HG03469 (cell line): Measurements from ENCODE around the gene ZCCHC14.

Source experiments
- ATAC-seq: cut with Tn5 transposase; IDR thresholded peaks from one replicate; pipeline ENCODE4 v1.9.1; 2021; ENCODE audit warnings: mild to moderate bottlenecking, moderate library complexity, moderate number of reproducible peaks; ENCODE audit not compliant: unreplicated experiment

The ZCCHC14 gene

GRCh38 chr16:87435372-87436224, 57.2 kb downstream of the ZCCHC14 start:
- ATAC-seq: no peak

GRCh38 chr16:87434146-87434667, 58.6 kb downstream of the ZCCHC14 start:
- no peak for ATAC-seq

- ATAC-seq: no peak
Observed at GRCh38 chr16:87432330-87432915, 60.4 kb downstream of the ZCCHC14 start.

- no peak for ATAC-seq
Observed at GRCh38 chr16:87431926-87432325, 60.9 kb downstream of the ZCCHC14 start.

- ATAC-seq: no peak
Observed at GRCh38 chr16:87426423-87427215, 66.2 kb downstream of the ZCCHC14 start.

GRCh38 chr16:87425941-87426340, 66.9 kb downstream of the ZCCHC14 start:
- no peak for ATAC-seq

- no peak for ATAC-seq
Observed at GRCh38 chr16:87424266-87424665, 68.6 kb downstream of the ZCCHC14 start.

- no peak for ATAC-seq
Observed at GRCh38 chr16:87423429-87423828, 69.4 kb downstream of the ZCCHC14 start.

- no peak for ATAC-seq
Observed at GRCh38 chr16:87422106-87422505, 70.7 kb downstream of the ZCCHC14 start.

GRCh38 chr16:87421003-87421912, 71.6 kb downstream of the ZCCHC14 start:
- no peak for ATAC-seq

GRCh38 chr16:87420026-87421002, 72.5 kb downstream of the ZCCHC14 start:
- ATAC-seq: no peak

GRCh38 chr16:87418644-87419043, 74.2 kb downstream of the ZCCHC14 start:
- no peak for ATAC-seq

GRCh38 chr16:87418216-87418615, 74.6 kb downstream of the ZCCHC14 start:
- ATAC-seq: no peak

GRCh38 chr16:87417528-87417910, 75.3 kb downstream of the ZCCHC14 start:
- no peak for ATAC-seq

GRCh38 chr16:87416826-87417527, 75.8 kb downstream of the ZCCHC14 start:
- no peak for ATAC-seq

GRCh38 chr16:87415441-87415840, 77.4 kb downstream of the ZCCHC14 start:
- no peak for ATAC-seq

- ATAC-seq: no peak
Observed at GRCh38 chr16:87414251-87414680, 78.6 kb downstream of the ZCCHC14 start.

GRCh38 chr16:87412996-87413421, 79.8 kb downstream of the ZCCHC14 start:
- ATAC-seq: no peak
